ENCODE measurements around the gene SNCA.

GRCh38 chr4:89781321-89781720, 55.6 kb downstream of the SNCA start:
- TF ChIP-seq, protein P1, sequence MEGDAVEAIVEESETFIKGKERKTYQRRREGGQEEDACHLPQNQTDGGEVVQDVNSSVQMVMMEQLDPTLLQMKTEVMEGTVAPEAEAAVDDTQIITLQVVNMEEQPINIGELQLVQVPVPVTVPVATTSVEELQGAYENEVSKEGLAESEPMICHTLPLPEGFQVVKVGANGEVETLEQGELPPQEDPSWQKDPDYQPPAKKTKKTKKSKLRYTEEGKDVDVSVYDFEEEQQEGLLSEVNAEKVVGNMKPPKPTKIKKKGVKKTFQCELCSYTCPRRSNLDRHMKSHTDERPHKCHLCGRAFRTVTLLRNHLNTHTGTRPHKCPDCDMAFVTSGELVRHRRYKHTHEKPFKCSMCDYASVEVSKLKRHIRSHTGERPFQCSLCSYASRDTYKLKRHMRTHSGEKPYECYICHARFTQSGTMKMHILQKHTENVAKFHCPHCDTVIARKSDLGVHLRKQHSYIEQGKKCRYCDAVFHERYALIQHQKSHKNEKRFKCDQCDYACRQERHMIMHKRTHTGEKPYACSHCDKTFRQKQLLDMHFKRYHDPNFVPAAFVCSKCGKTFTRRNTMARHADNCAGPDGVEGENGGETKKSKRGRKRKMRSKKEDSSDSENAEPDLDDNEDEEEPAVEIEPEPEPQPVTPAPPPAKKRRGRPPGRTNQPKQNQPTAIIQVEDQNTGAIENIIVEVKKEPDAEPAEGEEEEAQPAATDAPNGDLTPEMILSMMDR (conservative IDR thresholded peaks at IDR 0.05; ENCODE audit: low read depth, low read length): no peak
- TF ChIP-seq EZH2 (IDR thresholded peaks at IDR 0.05; ENCODE audit: borderline replicate concordance, low read depth, low read length, poor library complexity, severe bottlenecking): no peak

Data from A673 (cell line).